IPS DF 6.9 (cell line): ENCODE data around the gene PDE11A.
"Not testable (repeated sequence)": the region's sequence is repeated elsewhere in the genome, so short reads cannot be mapped to it uniquely, and the experiment has no call there.

Experiments used
- DNase-seq: peaks from one replicate; pipeline ENCODE4 v3.0.0-alpha.2; 2013; ENCODE audit warnings: low read depth, low spot score
- H3K27ac ChIP-seq: one replicate; pipeline ENCODE4 v1.5.1; 2013; ENCODE audit warnings: low read length, control low read depth
- H3K27me3 ChIP-seq: 2 replicates; pipeline ENCODE4 v1.6.1; 2013; ENCODE audit warnings: mild to moderate bottlenecking, low read length; ENCODE audit not compliant: control insufficient read depth, insufficient read depth
- H3K36me3 ChIP-seq: 2 replicates; pipeline ENCODE4 v1.6.1; 2013; ENCODE audit warnings: low read length; ENCODE audit not compliant: control insufficient read depth, insufficient read depth
- H3K4me1 ChIP-seq: 2 replicates; pipeline ENCODE4 v1.6.1; 2013; ENCODE audit warnings: low read length; ENCODE audit not compliant: control insufficient read depth, insufficient read depth
- H3K4me3 ChIP-seq: 2 replicates; pipeline ENCODE4 v1.5.1; 2013; ENCODE audit warnings: mild to moderate bottlenecking, low read length
- H3K9me3 ChIP-seq: 2 replicates; pipeline ENCODE4 v1.6.1; 2013; ENCODE audit warnings: low read length, inconsistent platforms; ENCODE audit not compliant: control insufficient read depth, insufficient read depth
- WGBS: extraction: QIAGEN DNeasy Blood & Tissue Kit; methylation state at CpG from one replicate; pipeline ENCODE4 v1.1.7; 2013; ENCODE audit warnings: mixed read lengths, missing lambda C conversion rate; ENCODE audit not compliant: insufficient read length, insufficient coverage; 5-methylcytosine and 5-hydroxymethylcytosine counted together

PDE11A gene

DNA sequence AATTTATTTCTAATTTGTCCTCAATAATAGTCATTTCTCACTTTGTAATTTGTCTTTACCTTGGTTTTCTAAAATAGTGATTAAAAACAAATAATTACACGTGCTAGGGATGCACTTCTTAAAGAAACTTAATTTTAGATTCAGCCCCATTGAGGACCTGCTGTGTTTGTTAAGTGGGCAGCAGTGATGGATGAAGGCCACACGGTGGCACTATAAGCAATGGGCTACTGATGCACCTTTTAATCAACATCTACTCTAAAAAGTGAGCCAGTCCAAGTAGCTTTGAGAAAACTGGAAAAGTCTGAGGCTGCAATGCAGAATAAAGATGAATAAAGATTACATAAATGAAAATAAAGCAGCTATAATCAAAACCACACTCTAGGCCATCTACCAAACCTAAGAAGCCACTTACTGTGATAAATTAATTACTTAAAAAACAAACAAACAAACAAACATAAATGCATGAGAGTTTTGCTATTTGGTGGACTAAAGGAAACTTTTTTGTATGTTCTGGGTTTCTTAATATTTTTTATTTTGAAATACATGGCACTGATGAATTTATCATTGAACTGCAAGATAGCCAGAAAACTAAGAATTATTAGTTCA is 89.3 kb downstream of the PDE11A start:
- peak; percentile 22 for DNase-seq
- Histone ChIP-seq H3K4me1 (no peaks in the 10 kb centered on the region), H3K27ac (no peak overlapping the region), H3K4me3 (no peak overlapping the region), H3K9me3 (no peaks in the 10 kb centered on the region), H3K27me3 (no peaks in the 10 kb centered on the region), H3K36me3 (no peaks in the 10 kb centered on the region)
- no CpG with 5 or more reads among the region's 2 CpGs for WGBS

DNA sequence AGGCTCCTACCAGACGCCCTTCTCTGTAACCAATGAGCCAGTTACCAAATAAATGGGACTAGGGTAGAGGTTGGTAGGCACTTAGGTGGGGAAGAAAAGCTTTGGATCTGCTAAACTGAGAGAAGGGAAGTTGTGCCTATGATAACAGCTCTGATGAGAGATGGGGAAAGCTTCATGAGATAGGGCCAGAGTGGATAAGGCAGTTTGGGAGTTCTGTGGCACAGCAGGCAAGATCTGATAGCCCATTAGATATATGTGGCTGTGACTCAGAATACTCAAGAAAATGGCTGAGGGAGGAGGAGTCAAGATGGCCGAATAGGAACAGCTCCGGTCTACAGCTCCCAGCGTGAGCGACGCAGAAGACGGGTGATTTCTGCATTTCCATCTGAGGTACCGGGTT is 99.8 kb downstream of the PDE11A start:
- no peaks in the 10 kb centered on the region for H3K36me3 ChIP-seq
- no peak overlapping the region for H3K4me3 ChIP-seq
- no CpG with 5 or more reads among the region's 8 CpGs for WGBS
- no peaks in the 10 kb centered on the region for H3K9me3 ChIP-seq
- peaks cover 2% of the 10 kb centered on the region; the same call in 1 of the 2 replicates for H3K4me1 ChIP-seq
- H3K27me3 ChIP-seq: no peaks in the 10 kb centered on the region
- peak; percentile 5 for DNase-seq
- H3K27ac ChIP-seq: no peak overlapping the region

DNA sequence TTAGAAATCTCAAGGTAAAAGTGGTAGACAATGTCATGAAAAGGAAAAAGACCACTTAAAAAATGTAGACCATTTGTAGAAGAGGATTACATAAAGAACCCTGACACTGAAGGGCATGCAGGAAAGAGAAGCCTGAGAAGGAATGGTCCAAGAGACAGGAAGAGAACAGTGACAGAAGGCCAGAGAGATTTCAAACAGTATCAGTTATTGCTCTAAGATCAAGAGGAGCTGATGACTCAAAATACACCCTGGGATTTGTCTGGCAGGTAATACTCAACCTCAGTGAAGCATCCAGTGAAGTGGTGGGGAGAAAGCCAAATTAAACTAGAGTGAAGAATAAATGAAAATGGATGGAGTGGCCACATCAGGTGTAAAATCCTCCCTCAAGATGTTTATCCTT is 100.5 kb downstream of the PDE11A start:
- Histone ChIP-seq H3K4me1 (peaks cover 2% of the 10 kb centered on the region; the same call in 1 of the 2 replicates), H3K27ac (no peak overlapping the region), H3K4me3 (no peak overlapping the region), H3K27me3 (no peaks in the 10 kb centered on the region), H3K9me3 (no peaks in the 10 kb centered on the region), H3K36me3 (no peaks in the 10 kb centered on the region)
- no peak for DNase-seq

DNA sequence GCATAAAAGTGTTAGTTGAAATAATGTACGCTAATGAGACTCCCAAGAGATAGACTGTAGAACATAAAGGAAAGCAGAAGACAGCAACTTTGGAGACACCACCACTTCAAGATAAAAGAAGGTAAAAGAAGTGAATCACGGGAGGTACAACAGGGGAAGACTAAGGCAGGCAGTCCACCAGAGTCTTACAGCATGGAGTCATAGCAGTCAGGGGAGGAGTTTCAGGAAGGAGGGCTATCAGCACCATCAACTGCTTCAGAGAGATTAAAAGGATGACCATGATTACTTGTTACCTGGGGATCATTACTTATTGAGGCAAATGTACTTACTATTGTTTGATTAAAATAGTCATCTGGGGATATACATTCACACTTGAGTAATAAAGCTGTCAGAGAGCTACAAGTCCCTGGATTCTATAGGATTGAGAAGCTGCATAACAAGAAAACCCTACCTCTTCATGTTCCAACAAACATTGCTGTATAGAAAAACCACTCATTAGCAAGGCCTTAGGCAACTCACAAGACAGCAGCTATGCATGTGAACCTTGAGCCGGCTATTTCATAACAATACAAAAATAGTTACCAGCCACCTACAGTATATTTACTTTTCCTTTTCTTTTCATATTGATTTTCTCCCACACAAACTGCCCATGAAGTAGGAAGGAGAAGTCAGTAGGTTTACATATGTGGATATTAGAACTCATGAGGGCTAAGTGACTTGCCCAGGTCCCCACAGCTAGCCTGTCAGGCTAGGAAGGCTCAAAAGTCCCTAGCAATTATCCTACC is 101.7 kb downstream of the PDE11A start:
- Histone ChIP-seq H3K36me3 (no peaks in the 10 kb centered on the region), H3K4me3 (no peak overlapping the region), H3K27ac (no peak overlapping the region), H3K9me3 (no peaks in the 10 kb centered on the region), H3K27me3 (no peaks in the 10 kb centered on the region), H3K4me1 (peaks cover 2% of the 10 kb centered on the region; the same call in 1 of the 2 replicates)
- no peak for DNase-seq
- WGBS: no CpG with 5 or more reads among the region's 3 CpGs

DNA sequence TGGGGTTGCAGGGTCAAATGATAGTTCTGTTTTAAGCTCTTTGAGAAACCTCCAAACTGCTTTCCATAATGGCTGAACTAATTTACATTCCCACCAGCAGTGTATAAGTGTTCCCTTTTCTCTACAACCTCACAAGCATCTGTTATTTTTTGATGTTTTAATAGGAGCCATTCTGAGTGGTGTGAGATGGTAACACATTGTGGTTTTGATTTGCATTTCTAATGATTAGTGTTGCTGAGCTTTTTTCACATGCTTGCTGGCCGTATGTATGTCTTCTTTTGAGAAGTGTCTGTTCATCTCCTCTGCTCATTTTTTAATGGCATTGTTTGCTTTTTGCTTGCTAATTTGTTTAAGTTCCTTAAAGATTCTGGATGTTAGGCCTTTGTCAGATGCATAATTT is 107.7 kb downstream of the PDE11A start:
- DNase-seq: no peak
- Histone ChIP-seq H3K27me3 (no peaks in the 10 kb centered on the region), H3K4me3 (no peak overlapping the region), H3K27ac (no peak overlapping the region), H3K36me3 (no peaks in the 10 kb centered on the region), H3K9me3 (no peaks in the 10 kb centered on the region), H3K4me1 (no peaks in the 10 kb centered on the region)
- WGBS: no CpG with 5 or more reads among the region's 1 CpG

DNA sequence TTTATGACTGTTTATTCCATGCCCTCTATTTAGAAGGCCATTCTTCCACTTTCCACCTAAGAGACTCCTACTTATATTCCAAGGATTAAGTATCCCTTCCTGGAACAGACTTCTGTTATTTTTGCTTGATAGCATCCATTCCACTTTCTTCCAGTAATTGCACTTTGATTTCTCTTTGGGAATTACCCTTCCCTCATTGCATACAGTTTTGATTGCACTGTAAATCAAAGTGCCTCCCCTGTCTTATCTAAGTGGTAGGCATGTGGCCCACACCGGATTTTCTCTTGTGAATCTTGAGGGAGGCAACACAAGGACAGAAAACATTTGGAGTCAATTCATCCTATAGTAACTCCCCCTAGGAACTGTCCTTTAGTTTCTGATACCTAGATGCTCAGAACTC is 120.4 kb downstream of the PDE11A start:
- Histone ChIP-seq H3K9me3 (no peaks in the 10 kb centered on the region), H3K4me1 (no peaks in the 10 kb centered on the region), H3K27ac (no peak overlapping the region), H3K4me3 (no peak overlapping the region), H3K27me3 (no peaks in the 10 kb centered on the region), H3K36me3 (no peaks in the 10 kb centered on the region)
- WGBS: no CpG with 5 or more reads among the region's 1 CpG
- no peak for DNase-seq

DNA sequence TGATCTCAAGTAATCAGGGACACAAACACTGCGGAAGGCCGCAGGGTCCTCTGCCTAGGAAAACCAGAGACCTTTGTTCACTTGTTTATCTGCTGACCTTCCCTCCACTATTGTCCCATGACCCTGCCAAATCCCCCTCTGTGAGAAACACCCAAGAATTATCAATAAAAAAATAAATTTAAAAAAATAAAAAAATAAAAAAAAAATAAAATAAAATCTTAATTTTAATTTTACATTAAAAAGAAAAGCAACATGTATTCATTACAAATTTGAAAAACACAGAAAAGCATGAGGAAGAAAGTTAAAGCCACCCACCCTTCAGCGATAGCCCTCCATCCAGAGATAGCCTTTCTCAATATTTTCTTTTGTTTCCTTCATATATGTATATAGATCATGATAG is 125.0 kb downstream of the PDE11A start:
- H3K9me3 ChIP-seq, H3K4me3 ChIP-seq, H3K27me3 ChIP-seq, H3K27ac ChIP-seq, DNase-seq, H3K36me3 ChIP-seq, H3K4me1 ChIP-seq: not testable (repeated sequence)
- no CpG with 5 or more reads among the region's 3 CpGs for WGBS

DNA sequence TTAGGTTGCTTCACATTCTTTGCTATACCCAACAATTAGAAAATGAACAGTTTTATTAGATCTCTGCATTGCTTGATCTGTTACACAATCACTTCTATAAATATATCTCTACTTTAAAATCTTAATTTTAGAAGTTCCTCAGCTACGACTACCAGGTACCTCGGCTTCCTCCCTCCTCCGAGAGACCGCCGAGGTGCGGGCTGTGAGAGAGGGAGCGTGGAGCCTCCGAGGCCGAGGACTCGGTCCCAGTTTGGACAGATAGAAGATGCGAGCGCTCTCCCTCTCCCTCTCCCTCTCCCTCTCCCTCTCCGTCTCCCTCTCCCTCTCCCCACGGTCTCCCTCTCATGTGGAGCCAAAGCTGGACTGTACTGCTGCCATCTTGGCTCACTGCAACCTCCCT is 128.0 kb downstream of the PDE11A start:
- H3K36me3 ChIP-seq, H3K27ac ChIP-seq, H3K27me3 ChIP-seq, DNase-seq, H3K9me3 ChIP-seq, H3K4me1 ChIP-seq, H3K4me3 ChIP-seq: not testable (repeated sequence)
- WGBS: 100% methylated on average over 1 of the region's 14 CpGs

DNA sequence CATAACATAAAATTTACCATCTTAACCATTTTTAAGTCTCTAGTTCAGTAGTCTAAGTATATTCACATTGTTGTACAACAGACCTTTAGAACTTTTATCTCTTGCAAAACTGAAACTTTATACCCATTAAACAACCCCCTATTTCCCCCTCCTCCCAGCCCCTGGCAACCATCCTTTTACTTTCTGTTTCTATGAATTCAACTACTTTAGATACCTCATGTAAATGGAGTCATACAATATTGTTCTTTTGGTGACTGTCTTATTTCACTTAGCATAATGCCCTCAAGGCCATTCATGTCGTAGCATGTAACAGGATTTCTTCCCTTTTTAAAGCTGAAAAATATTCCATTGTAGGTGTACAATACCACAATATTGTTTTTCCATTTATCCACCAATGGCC is 129.8 kb downstream of the PDE11A start:
- Histone ChIP-seq H3K4me1 (no peaks in the 10 kb centered on the region), H3K27me3 (no peaks in the 10 kb centered on the region), H3K9me3 (no peaks in the 10 kb centered on the region), H3K27ac (no peak overlapping the region), H3K36me3 (no peaks in the 10 kb centered on the region), H3K4me3 (no peak overlapping the region)
- WGBS: no CpG with 5 or more reads among the region's 1 CpG
- DNase-seq: no peak

DNA sequence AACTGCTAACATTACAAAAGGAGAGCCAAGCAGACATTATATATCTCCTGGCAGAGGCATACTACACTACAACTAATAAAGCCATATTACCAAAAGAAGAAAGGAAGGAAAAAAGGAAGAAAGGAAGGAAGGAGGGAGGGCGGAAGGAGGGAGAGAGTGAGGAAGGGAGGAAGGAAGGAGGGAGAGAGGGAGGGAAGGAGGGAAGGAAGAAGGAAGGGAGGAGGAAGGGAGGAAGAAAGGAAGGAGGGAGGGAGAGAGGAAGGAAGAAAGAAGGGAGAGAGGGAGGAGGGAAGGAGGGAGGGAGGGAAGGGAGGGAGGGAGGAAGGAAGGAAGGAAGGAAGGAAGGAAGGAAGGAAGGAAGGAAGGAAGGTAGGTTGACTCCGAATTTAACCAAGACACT is 133.4 kb downstream of the PDE11A start:
- WGBS: no CpG with 5 or more reads among the region's 2 CpGs

DNA sequence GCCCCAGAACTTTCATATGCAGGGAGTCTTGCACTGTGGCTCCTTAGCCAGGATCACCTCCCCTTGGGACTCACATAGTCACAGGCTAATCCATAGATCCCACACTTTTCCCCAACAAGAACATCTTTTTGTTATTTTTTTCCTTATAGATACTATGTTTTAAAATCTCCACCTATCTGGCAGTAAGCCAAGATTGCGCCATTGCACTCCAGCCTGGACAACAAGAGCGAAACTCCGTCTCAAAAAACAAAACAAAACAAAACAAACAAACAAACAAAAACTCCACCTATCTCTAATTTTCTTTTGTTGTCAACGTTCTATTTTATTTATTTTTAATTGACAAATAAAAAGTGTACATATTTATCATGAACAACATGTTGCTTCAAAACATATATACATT is 141.7 kb downstream of the PDE11A start:
- no peak for DNase-seq
- no peaks in the 10 kb centered on the region for H3K36me3 ChIP-seq
- no peak overlapping the region for H3K27ac ChIP-seq
- no peaks in the 10 kb centered on the region for H3K27me3 ChIP-seq
- WGBS: 89% methylated on average over 1 of the region's 4 CpGs
- no peaks in the 10 kb centered on the region for H3K9me3 ChIP-seq
- no peak overlapping the region for H3K4me3 ChIP-seq
- no peaks in the 10 kb centered on the region for H3K4me1 ChIP-seq

More for the DNA sequence above, 133.4 kb downstream of the PDE11A start:
- Histone ChIP-seq H3K27ac (no peak overlapping the region), H3K9me3 (no peaks in the 10 kb centered on the region), H3K36me3 (no peaks in the 10 kb centered on the region), H3K27me3 (no peaks in the 10 kb centered on the region), H3K4me3 (no peak overlapping the region), H3K4me1 (no peaks in the 10 kb centered on the region)
- no peak for DNase-seq
